Activated CD8-positive, alpha-beta memory T cell treated with anti-CD3 and anti-CD28 coated beads, Interleukin-2, amount 10 ng/mL, durations not matched to agents 7 days and 5 days (primary cell): Measurements from ENCODE around the gene MFSD11. TPM values are rescaled to one million over a fixed set of nuclear protein-coding genes. Genes with fewer than 3 reads are reported as not detected.
"Not testable (repeated sequence)": the region's sequence is repeated elsewhere in the genome, so short reads cannot be mapped to it uniquely, and the experiment has no call there.

Experiments used
- ATAC-seq: fragments of 150-1000 bp; cut with Tn5 transposase; one replicate; pipeline ENCODE4 v1.10.0; 2021; ENCODE audit warnings: moderate library complexity
- CTCF ChIA-PET: fragments of 350-600 bp; sonication (Branson Sonifier 250); formaldehyde crosslinking; loops from one replicate; lab custom pipeline; 2021; ENCODE audit warnings: antibody characterized with exemption; lab: Charles Lee
- DNase-seq: peaks from one replicate; pipeline ENCODE4 v3.0.0-alpha.2; 2020
- H3K27ac Mint-ChIP-seq: one replicate; pipeline ENCODE4 v1.8.0; 2021; ENCODE audit warnings: mild to moderate bottlenecking, mixed read lengths
- H3K27me3 Mint-ChIP-seq: one replicate; pipeline ENCODE4 v1.8.0; 2021; ENCODE audit warnings: mixed read lengths
- H3K36me3 Mint-ChIP-seq: one replicate; pipeline ENCODE4 v1.8.0; 2021; ENCODE audit warnings: mild to moderate bottlenecking, mixed read lengths
- H3K4me1 Mint-ChIP-seq: one replicate; pipeline ENCODE4 v1.8.0; 2021; ENCODE audit warnings: mixed read lengths
- H3K4me3 Mint-ChIP-seq: one replicate; pipeline ENCODE4 v1.8.0; 2021; ENCODE audit warnings: mild to moderate bottlenecking, moderate library complexity, mixed read lengths
- H3K9me3 Mint-ChIP-seq: one replicate; pipeline ENCODE4 v1.8.0; 2022; ENCODE audit warnings: low read depth, mixed read lengths
- total RNA-seq, 2 experiments: library from RNA; stranded (reverse); gene quantifications; one replicate each; pipeline ENCODE4 v1.2.3, GENCODE V29; 2021

Gene MFSD11
- total RNA-seq, 2 experiments from 2014 or later: 22.6 to 26.8 TPM

GRCh38 chr17:76735586-76736348 is 2.2 kb upstream of the MFSD11 start:
- CTCF ChIA-PET: interaction anchor here (1.7 to 5.7 kb wide), 4 partner anchors 8 to 177 kb away, joined by 3 to 47 read pairs (median 16); partner anchors contain the start of genes JMJD6 and METTL23
- peaks cover 48% of the 10 kb centered on the region for H3K4me1 Mint-ChIP-seq

GRCh38 chr17:76736349-76737081 is 1.4 kb upstream of the MFSD11 start:
- Mint-ChIP-seq H3K4me1 (peaks cover 47% of the 10 kb centered on the region), H3K27ac (peak overlapping the region; percentile 100), H3K4me3 (peak overlapping the region; percentile 92), H3K27me3 (no peaks in the 10 kb centered on the region), H3K36me3 (peaks cover 52% of the 10 kb centered on the region), H3K9me3 (no peaks in the 10 kb centered on the region)
- peak; percentile 79 for DNase-seq
- ATAC-seq: peak; percentile 6
- CTCF ChIA-PET: interaction anchor here (1.8 to 5.7 kb wide), 3 partner anchors 9 to 178 kb away, joined by 3 to 47 read pairs (median 28); partner anchors contain the start of genes JMJD6 and METTL23

More at GRCh38 chr17:76735586-76736348, 2.2 kb upstream of the MFSD11 start:
- no peaks in the 10 kb centered on the region for H3K9me3 Mint-ChIP-seq
- peak overlapping the region; percentile 88 for H3K4me3 Mint-ChIP-seq
- H3K27me3 Mint-ChIP-seq: no peaks in the 10 kb centered on the region
- H3K36me3 Mint-ChIP-seq: peaks cover 53% of the 10 kb centered on the region
- H3K27ac Mint-ChIP-seq: peak overlapping the region; percentile 90
- ATAC-seq (no peak), DNase-seq (no peak)

GRCh38 chr17:76737082-76737675 is 740 bp upstream of the MFSD11 start, which contains the start of gene SRSF2:
Gene SRSF2 (minus strand): TSS chr17:76737331. CDS start chr17:76737160, 171 bp downstream.
- CTCF ChIA-PET: interaction anchor here (1.0 to 4.7 kb wide), 4 partner anchors 10 to 43 kb away, joined by 3 to 28 read pairs (median 6); partner anchors contain the start of genes JMJD6 and METTL23
- Mint-ChIP-seq H3K4me3 (peak within 1 kb of the TSS; percentile 92), H3K9me3 (no peaks in the 10 kb centered on the region), H3K36me3 (peaks cover 53% of the 10 kb centered on the region), H3K27me3 (no peaks in the 10 kb centered on the region), H3K4me1 (peaks cover 42% of the 10 kb centered on the region), H3K27ac (peak within 1 kb of the TSS; percentile 100)
- DNase-seq: peak; percentile 99
- ATAC-seq: peak; percentile 74

GRCh38 chr17:76738468-76738850 is 540 bp downstream of the MFSD11 start:
- ATAC-seq (no peak), DNase-seq (no peak)
- Mint-ChIP-seq H3K36me3 (peaks cover 47% of the 10 kb centered on the region), H3K27ac (peak overlapping the region; percentile 100), H3K27me3 (no peaks in the 10 kb centered on the region), H3K4me3 (peak overlapping the region; percentile 92), H3K9me3 (no peaks in the 10 kb centered on the region), H3K4me1 (peaks cover 34% of the 10 kb centered on the region)
- CTCF ChIA-PET: interaction anchor here (1.4 to 4.7 kb wide), 7 partner anchors 11 to 34 kb away, joined by 3 to 28 read pairs (median 6); partner anchors contain the start of genes JMJD6 and METTL23

GRCh38 chr17:76739568-76740115 is 1.7 kb downstream of the MFSD11 start:
- ATAC-seq, H3K9me3 Mint-ChIP-seq, H3K4me3 Mint-ChIP-seq, DNase-seq, H3K27ac Mint-ChIP-seq, H3K27me3 Mint-ChIP-seq: not testable (repeated sequence)
- H3K36me3 Mint-ChIP-seq: peaks cover 42% of the 10 kb centered on the region
- H3K4me1 Mint-ChIP-seq: peaks cover 24% of the 10 kb centered on the region
- CTCF ChIA-PET: interaction anchor here (1.7 to 1.8 kb wide), 2 partner anchors 13 to 23 kb away, joined by 5 to 9 read pairs; no protein-coding TSS in a partner anchor

- Mint-ChIP-seq H3K4me3 (no peak overlapping the region), H3K36me3 (peaks cover 41% of the 10 kb centered on the region), H3K27ac (no peak overlapping the region), H3K27me3 (no peaks in the 10 kb centered on the region), H3K4me1 (peaks cover 25% of the 10 kb centered on the region), H3K9me3 (no peaks in the 10 kb centered on the region)
- ATAC-seq: no peak
- CTCF ChIA-PET: interaction anchor here (0.5 to 1.8 kb wide), 2 partner anchors 24 to 39 kb away, joined by 3 to 5 read pairs; no protein-coding TSS in a partner anchor
- no peak for DNase-seq
These were observed 2.6 kb downstream of the MFSD11 start for GRCh38 chr17:76740329-76741118.

- CTCF ChIA-PET: interaction anchor here (1.1 kb wide), 1 partner anchor 314 kb away, joined by 3 read pairs; no protein-coding TSS in a partner anchor
- H3K9me3 Mint-ChIP-seq: no peaks in the 10 kb centered on the region
These were observed 5.0 kb downstream of the MFSD11 start for GRCh38 chr17:76742958-76743357.

GRCh38 chr17:76744747-76745146 is 6.8 kb downstream of the MFSD11 start:
- CTCF ChIA-PET: no interaction called here
- Mint-ChIP-seq H3K27me3 (no peaks in the 10 kb centered on the region), H3K4me3 (no peak overlapping the region), H3K36me3 (peaks cover 44% of the 10 kb centered on the region), H3K27ac (no peak overlapping the region), H3K9me3 (no peaks in the 10 kb centered on the region), H3K4me1 (peaks cover 14% of the 10 kb centered on the region)
- no peak for ATAC-seq
- DNase-seq: no peak

More at GRCh38 chr17:76742958-76743357, 5.0 kb downstream of the MFSD11 start:
- DNase-seq: no peak
- H3K36me3 Mint-ChIP-seq: peaks cover 42% of the 10 kb centered on the region
- H3K4me3 Mint-ChIP-seq: no peak overlapping the region
- no peak for ATAC-seq
- peaks cover 29% of the 10 kb centered on the region for H3K4me1 Mint-ChIP-seq
- no peak overlapping the region for H3K27ac Mint-ChIP-seq
- H3K27me3 Mint-ChIP-seq: no peaks in the 10 kb centered on the region

- Mint-ChIP-seq H3K4me1 (peaks cover 14% of the 10 kb centered on the region), H3K36me3 (peaks cover 45% of the 10 kb centered on the region), H3K27ac (peak overlapping the region; percentile 6)
- H3K27me3 Mint-ChIP-seq, H3K4me3 Mint-ChIP-seq, CTCF ChIA-PET, DNase-seq, H3K9me3 Mint-ChIP-seq, ATAC-seq: not testable (repeated sequence)
These were observed 7.9 kb downstream of the MFSD11 start for GRCh38 chr17:76745785-76746184.

GRCh38 chr17:76747716-76748363 is 9.9 kb downstream of the MFSD11 start:
- Mint-ChIP-seq H3K27ac (no peak overlapping the region), H3K9me3 (no peaks in the 10 kb centered on the region), H3K4me3 (no peak overlapping the region), H3K27me3 (no peaks in the 10 kb centered on the region), H3K36me3 (peaks cover 39% of the 10 kb centered on the region), H3K4me1 (peaks cover 23% of the 10 kb centered on the region)
- CTCF ChIA-PET: interaction anchor here (0.7 kb wide), 1 partner anchor 11 kb away, joined by 4 read pairs; no protein-coding TSS in a partner anchor
- no peak for DNase-seq
- no peak for ATAC-seq

- Mint-ChIP-seq H3K4me1 (peaks cover 26% of the 10 kb centered on the region), H3K27ac (no peak overlapping the region), H3K36me3 (peaks cover 40% of the 10 kb centered on the region), H3K9me3 (no peaks in the 10 kb centered on the region), H3K27me3 (no peaks in the 10 kb centered on the region), H3K4me3 (no peak overlapping the region)
- CTCF ChIA-PET: interaction anchor here (2.5 kb wide), 1 partner anchor 10 kb away, joined by 6 read pairs; the partner anchor contains the start of gene MFSD11
- DNase-seq: no peak
- ATAC-seq: no peak
These were observed 10.7 kb downstream of the MFSD11 start for GRCh38 chr17:76748657-76749056.
